H1 (cell line): ENCODE measurements around the gene GDPD3. TPM values are rescaled to one million over a fixed set of nuclear protein-coding genes. Genes with fewer than 3 reads are reported as not detected.

Source experiments
- CTCF ChIA-PET: fragments of 300-600 bp; sonication (Branson Sonifier 250); formaldehyde crosslinking; loops from one replicate; lab custom pipeline; 2021; ENCODE audit not compliant: partially characterized antibody; lab: Charles Lee
- POLR2A ChIA-PET: fragments of 300-600 bp; sonication (Branson Sonifier 250); formaldehyde crosslinking; loops from one replicate; lab custom pipeline; 2021; ENCODE audit warnings: inconsistent platforms; ENCODE audit not compliant: partially characterized antibody; lab: Charles Lee
- DNase-seq, 2 experiments: peaks; one replicate each; pipeline versions ENCODE4 v3.0.0 to v3.0.0-alpha.2; 2010 to 2022; ENCODE audit warnings: low spot score in 2 of 2, low read depth in 1 of 2, mixed read lengths in 1 of 2
- FAIRE-seq: peaks from 2 replicates; lab custom pipeline; 2011; peaks lifted over from hg19 to GRCh38; lab: Jason Lieb, UNC
- H2AFZ ChIP-seq: 2 replicates; pipeline ENCODE4 v1.8.1; 2012; ENCODE audit warnings: low read length, inconsistent platforms
- H2AK5ac ChIP-seq: 2 replicates; pipeline ENCODE4 v1.6.1; 2013; ENCODE audit warnings: low read depth, low read length
- H2BK120ac ChIP-seq: replicated peaks from 2 replicates; pipeline ENCODE3; 2013; ENCODE audit warnings: low read depth, low read length, inconsistent platforms
- H2BK12ac ChIP-seq: 2 replicates; pipeline ENCODE4 v1.6.1; 2013; ENCODE audit warnings: low read depth, low read length
- H2BK15ac ChIP-seq: 2 replicates; pipeline ENCODE4 v1.6.1; 2013; ENCODE audit warnings: low read length
- H2BK20ac ChIP-seq: 2 replicates; pipeline ENCODE4 v1.6.1; 2013; ENCODE audit warnings: low read length
- H2BK5ac ChIP-seq: 2 replicates; pipeline ENCODE4 v1.6.1; 2013; ENCODE audit warnings: low read depth, low read length
- H3K14ac ChIP-seq: 2 replicates; pipeline ENCODE4 v1.6.1; 2013; ENCODE audit warnings: inconsistent platforms; ENCODE audit not compliant: insufficient read length
- H3K18ac ChIP-seq: 2 replicates; pipeline ENCODE4 v1.6.1; 2013; ENCODE audit warnings: low read length; ENCODE audit errors: extremely low read depth
- H3K23ac ChIP-seq: 2 replicates; pipeline ENCODE4 v1.6.1; 2013; ENCODE audit warnings: inconsistent platforms; ENCODE audit not compliant: insufficient read length
- H3K23me2 ChIP-seq: 2 replicates; pipeline ENCODE4 v1.6.1; 2013; ENCODE audit warnings: low read depth, low read length
- H3K27ac ChIP-seq: 2 replicates; pipeline ENCODE4 v1.6.1; 2011; ENCODE audit warnings: low read depth, low read length, inconsistent platforms
- H3K27me3 ChIP-seq, 4 experiments: replicated peaks in 1 of 4; 1 replicate in 1 of 4; 2 replicates in 3 of 4; pipeline versions ENCODE4 v1.6.1 to v1.8.1; 2011 to 2013; ENCODE audit warnings: low read length in 3 of 4, mild to moderate bottlenecking in 3 of 4, inconsistent platforms in 2 of 4, mixed read lengths in 2 of 4, moderate library complexity in 1 of 4; ENCODE audit not compliant: control insufficient read depth in 3 of 4, insufficient read depth in 3 of 4; ENCODE audit errors: extremely low read depth in 1 of 4
- H3K36me3 ChIP-seq, 4 experiments: 2 replicates each; pipeline versions ENCODE4 v1.6.1 to v1.8.1; 2011 to 2013; ENCODE audit warnings: mild to moderate bottlenecking in 4 of 4, low read length in 3 of 4, moderate library complexity in 2 of 4, control low read depth in 1 of 4, inconsistent platforms in 1 of 4; ENCODE audit not compliant: insufficient read depth in 4 of 4, control insufficient read depth in 2 of 4
- H3K4ac ChIP-seq: replicated peaks from 2 replicates; pipeline ENCODE3; 2013; ENCODE audit warnings: low read length, low read depth, mixed read lengths, inconsistent platforms; ENCODE audit not compliant: insufficient read length
- H3K4me1 ChIP-seq, 4 experiments: replicated peaks in 1 of 4; 1 replicate in 1 of 4; 2 replicates in 3 of 4; pipeline versions ENCODE4 v1.6.1 to v1.8.1; 2011 to 2013; ENCODE audit warnings: low read length in 3 of 4, inconsistent platforms in 2 of 4, mixed read lengths in 1 of 4; ENCODE audit not compliant: insufficient read depth in 4 of 4, control insufficient read depth in 3 of 4
- H3K4me2 ChIP-seq, 2 experiments: 2 replicates each; pipeline versions ENCODE4 v1.6.1 to v1.8.1; 2011 to 2013; ENCODE audit warnings: low read depth in 2 of 2, low read length in 2 of 2, control low read depth in 1 of 2, inconsistent platforms in 1 of 2, mild to moderate bottlenecking in 1 of 2; ENCODE audit not compliant: insufficient read depth in 1 of 2
- H3K4me3 ChIP-seq, 4 experiments: fragments of 200-600, 300-600 bp in 1 of 4; sonication (generic), shearing (Covaris generic), sonication (Bioruptor Twin) in 1 of 4; 2 replicates each; pipeline versions ENCODE4 v1.5.1 to v1.8.1; 2011 to 2016; ENCODE audit warnings: low read length in 4 of 4, low read depth in 3 of 4, control low read depth in 2 of 4, inconsistent platforms in 2 of 4, mild to moderate bottlenecking in 2 of 4, mixed read lengths in 1 of 4, moderate library complexity in 1 of 4; ENCODE audit not compliant: insufficient read depth in 2 of 4; ENCODE audit errors: extremely low read depth in 1 of 4
- H3K56ac ChIP-seq: replicated peaks from 2 replicates; pipeline ENCODE3; 2013; ENCODE audit warnings: low read depth, mild to moderate bottlenecking, mixed read lengths, low read length, inconsistent platforms; ENCODE audit not compliant: insufficient read length
- H3K79me1 ChIP-seq: 2 replicates; pipeline ENCODE4 v1.6.1; 2013; ENCODE audit warnings: low read depth, low read length, control low read depth
- H3K79me2 ChIP-seq, 2 experiments: 2 replicates each; pipeline versions ENCODE4 v1.6.1 to v1.8.1; 2012 to 2013; ENCODE audit warnings: low read length in 2 of 2, mild to moderate bottlenecking in 2 of 2, inconsistent platforms in 1 of 2; ENCODE audit not compliant: insufficient read depth in 2 of 2, control insufficient read depth in 1 of 2
- H3K9ac ChIP-seq, 4 experiments: replicated peaks in 1 of 4; 1 replicate in 1 of 4; 2 replicates in 3 of 4; pipeline versions ENCODE4 v1.6.1 to v1.8.1; 2011 to 2013; ENCODE audit warnings: low read depth in 3 of 4, low read length in 3 of 4, control low read depth in 2 of 4, mild to moderate bottlenecking in 2 of 4, moderate library complexity in 2 of 4, inconsistent platforms in 1 of 4; ENCODE audit errors: extremely low read depth in 1 of 4
- H3K9me3 ChIP-seq, 2 experiments: 2 replicates each; pipeline versions ENCODE4 v1.6.1 to v1.8.1; 2012 to 2013; ENCODE audit warnings: mild to moderate bottlenecking in 2 of 2, moderate library complexity in 2 of 2, control low read depth in 1 of 2, inconsistent platforms in 1 of 2, low read depth in 1 of 2, low read length in 1 of 2, mixed read lengths in 1 of 2; ENCODE audit not compliant: insufficient read depth in 2 of 2
- H4K20me1 ChIP-seq, 2 experiments: replicated peaks in 1 of 2; 2 replicates each; pipeline versions ENCODE3 to v1.8.1; 2011 to 2013; ENCODE audit warnings: inconsistent platforms in 2 of 2, low read length in 2 of 2, mild to moderate bottlenecking in 1 of 2; ENCODE audit not compliant: insufficient read depth in 2 of 2, control insufficient read depth in 1 of 2
- H4K5ac ChIP-seq: 2 replicates; pipeline ENCODE4 v1.6.1; 2013; ENCODE audit warnings: low read length, low read depth, mixed read lengths, inconsistent platforms; ENCODE audit not compliant: insufficient read length
- H4K8ac ChIP-seq: 2 replicates; pipeline ENCODE4 v1.8.0; 2013; ENCODE audit warnings: mild to moderate bottlenecking, moderate library complexity, low read length, inconsistent platforms; ENCODE audit not compliant: insufficient read depth; ENCODE audit errors: extremely low read depth
- H4K91ac ChIP-seq: replicated peaks from 2 replicates; pipeline ENCODE3; 2013; ENCODE audit warnings: low read length, mixed read lengths, inconsistent platforms; ENCODE audit not compliant: insufficient read length
- ATF2 ChIP-seq: IDR thresholded peaks from 2 replicates; pipeline ENCODE4 v1.6.1; 2012; ENCODE audit warnings: low read length, inconsistent platforms
- BACH1 ChIP-seq: IDR thresholded peaks from 2 replicates; pipeline ENCODE4 v1.6.1; 2012; ENCODE audit warnings: low read length, improper control_type of control experiment
- EZH2 ChIP-seq: fragments of 200-600 bp; sonication (generic); IDR thresholded peaks from 2 replicates; pipeline ENCODE4 v1.7.1; 2012; ENCODE audit warnings: low read depth, mild to moderate bottlenecking, moderate library complexity, low read length, inconsistent platforms; ENCODE audit not compliant: severe bottlenecking
- GABPA ChIP-seq: IDR thresholded peaks from 2 replicates; pipeline ENCODE4 v1.6.1; 2011; ENCODE audit warnings: mild to moderate bottlenecking, low read length, moderate library complexity, borderline replicate concordance; ENCODE audit not compliant: insufficient read depth
- HDAC2 ChIP-seq, 2 experiments: fragments of 300-600 bp in 1 of 2; sonication (generic) in 1 of 2; IDR thresholded peaks; 2 replicates each; pipeline ENCODE4 v1.6.1; 2011 to 2012; ENCODE audit warnings: low read depth in 2 of 2, low read length in 2 of 2, mild to moderate bottlenecking in 2 of 2, moderate library complexity in 2 of 2, borderline replicate concordance in 1 of 2, inconsistent platforms in 1 of 2
- KDM4A ChIP-seq: IDR thresholded peaks from one replicate; pipeline ENCODE4 v1.7.1; 2012; ENCODE audit warnings: low read depth, mild to moderate bottlenecking, moderate library complexity, low read length, inconsistent platforms; ENCODE audit not compliant: severe bottlenecking
- KDM5A ChIP-seq: fragments of 200-600 bp; IDR thresholded peaks from 2 replicates; pipeline ENCODE4 v1.7.1; 2012; ENCODE audit warnings: mild to moderate bottlenecking, low read length, inconsistent platforms, mixed read lengths
- MAFK ChIP-seq: IDR thresholded peaks from 2 replicates; pipeline ENCODE4 v1.6.1; 2012; ENCODE audit warnings: low read depth, mild to moderate bottlenecking, improper control_type of control experiment, low read length
- MAX ChIP-seq: IDR thresholded peaks from 2 replicates; pipeline ENCODE4 v1.6.1; 2012; ENCODE audit warnings: inconsistent platforms
- RBBP5 ChIP-seq: IDR thresholded peaks from 2 replicates; pipeline ENCODE4 v1.7.1; 2012; ENCODE audit warnings: low read depth, mild to moderate bottlenecking, inconsistent platforms, low read length, moderate library complexity, borderline replicate concordance
- TBP ChIP-seq: IDR thresholded peaks from 2 replicates; pipeline ENCODE4 v1.6.1; 2011; ENCODE audit warnings: low read depth, low read length, improper control_type of control experiment
- WGBS, 2 experiments: shearing (Covaris generic) in 1 of 2; methylation state at CpG; one replicate each; pipeline versions ENCODE4 v1.1.6 to v1.1.7; 2013 to 2015; ENCODE audit warnings: low lambda C conversion rate in 2 of 2, mixed read lengths in 2 of 2, inconsistent platforms in 1 of 2, low coverage in 1 of 2, missing lambda C conversion rate in 1 of 2; ENCODE audit not compliant: insufficient replicate concordance in 2 of 2, insufficient coverage in 1 of 2, insufficient read length in 1 of 2; ENCODE audit errors: extremely low coverage in 1 of 2, missing lambda C conversion rate in 1 of 2; 5-methylcytosine and 5-hydroxymethylcytosine counted together
- polyA plus RNA-seq, 7 experiments: library from polyadenylated mRNA; depleted of rRNA in 3 of 7; stranded (reverse) in 5 of 7; unstranded in 2 of 7; fragments of >200 nt in 5 of 7; fragments of 200-250 nt in 2 of 7; gene quantifications; 1 replicate in 5 of 7; 2 replicates in 1 of 7; 4 replicates in 1 of 7; pipeline versions ENCODE4 v1.2.1 to v1.2.3, GENCODE V29; 2011 to 2013; ENCODE audit warnings: missing spikeins in 2 of 7, mixed read lengths in 2 of 7
- total RNA-seq: library from RNA; stranded (reverse); fragmentation: NEBNext Ultra II Directional; extraction: Animal tissue kit (Norgen Biotek cat#: 25700); gene quantifications from 2 replicates; pipeline ENCODE4 v1.2.1, GENCODE V29; 2021

GDPD3 gene
- total and polyA plus RNA-seq, 2 of the 8 experiments (the other 6 are each of a cell fraction or from before 2014, with no cell fraction given) = 0.20 TPM; not detected in 1

DNA sequence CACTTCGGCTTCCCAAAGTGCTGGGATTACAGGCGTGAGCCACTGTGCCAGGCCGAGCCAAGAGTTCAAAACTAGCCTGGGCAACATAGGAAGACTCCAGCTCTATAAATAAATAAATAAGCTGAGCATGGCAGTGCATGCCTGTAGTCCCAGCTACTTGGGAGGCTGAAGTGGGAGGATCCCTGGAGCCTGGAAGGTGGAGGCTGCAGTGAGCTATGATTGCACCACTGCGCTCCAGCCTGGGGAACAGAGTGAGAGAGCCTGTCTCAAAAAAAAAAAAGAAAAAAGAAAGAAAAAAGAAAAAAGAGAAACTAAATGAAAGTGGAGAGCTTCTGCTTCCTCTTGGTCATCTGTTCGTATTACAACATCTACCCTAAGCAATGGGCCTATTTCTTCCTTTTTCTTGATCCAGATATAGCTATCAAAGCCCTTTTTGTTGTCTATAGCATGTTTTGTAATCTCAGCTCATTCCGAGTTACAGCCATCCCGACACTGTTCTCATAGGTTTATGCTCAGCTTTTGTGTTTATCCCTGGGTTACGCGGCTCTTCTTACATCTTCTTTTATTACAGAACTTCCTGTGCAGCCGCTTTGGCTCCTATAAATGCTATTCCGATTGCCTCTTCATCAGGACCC, 23.8 kb upstream of the GDPD3 start:
- FAIRE-seq (no peak), DNase-seq (no peak)
- Histone ChIP-seq H3K36me3 (no peaks in the 10 kb centered on the region), H3K4me3 (no peak overlapping the region), H3K4me2 (no peak overlapping the region), H2BK15ac (no peak overlapping the region), H3K56ac (no peak overlapping the region), H4K5ac (no peak overlapping the region), H2BK5ac (no peak overlapping the region), H4K20me1 (no peaks in the 10 kb centered on the region), H2AK5ac (no peak overlapping the region), H3K79me1 (no peaks in the 10 kb centered on the region), H4K8ac (no peak overlapping the region), H2BK120ac (no peak overlapping the region), H3K4me1 (no peaks in the 10 kb centered on the region), H2BK20ac (no peak overlapping the region), H3K9me3 (no peaks in the 10 kb centered on the region), H3K23ac (no peak overlapping the region), H3K18ac (no peak overlapping the region), H2AFZ (no peak overlapping the region), H4K91ac (no peak overlapping the region), H3K27ac (no peak overlapping the region), H3K9ac (no peak overlapping the region), H3K79me2 (no peaks in the 10 kb centered on the region), H2BK12ac (no peak overlapping the region), H3K14ac (no peak overlapping the region), H3K23me2 (no peaks in the 10 kb centered on the region), H3K27me3 (no peaks in the 10 kb centered on the region; a peak in 2 of 7 replicates), H3K4ac (no peak overlapping the region)
- CTCF ChIA-PET = interaction anchor here (0.6 to 5.1 kb wide), 3 partner anchors 8 to 27 kb away, joined by 3 to 27 read pairs (median 3); partner anchors contain the start of gene GDPD3
- 90% methylated on average over 11 of the region's 11 CpGs; no CpG with 5 or more reads in 1 of the 2 experiments for WGBS, 2 experiments
- POLR2A ChIA-PET = no interaction called here
- no peak for TF ChIP-seq RBBP5
- TF ChIP-seq GABPA = no peak
- no peak for TF ChIP-seq TBP
- no peak for TF ChIP-seq MAFK
- no peak for TF ChIP-seq MAX
- no peak for TF ChIP-seq HDAC2 (IDR thresholded peaks at IDR 0.05; ENCODE audit: borderline replicate concordance in 1 of 2, low read depth in 2 of 2, low read length in 2 of 2)
- TF ChIP-seq KDM4A = no peak
- TF ChIP-seq BACH1 = no peak
- no peak for TF ChIP-seq KDM5A
- no peak for TF ChIP-seq EZH2
- TF ChIP-seq ATF2 = no peak
